HG03342 (cell line): Measurements from ENCODE around the gene CYP3A7.
"Not testable (repeated sequence)": the region's sequence is repeated elsewhere in the genome, so short reads cannot be mapped to it uniquely, and the experiment has no call there.

Experiments used
- ATAC-seq: cut with Tn5 transposase; IDR thresholded peaks from one replicate; pipeline ENCODE4 v1.9.1; 2021; ENCODE audit warnings: mild to moderate bottlenecking, moderate library complexity; ENCODE audit not compliant: unreplicated experiment

Gene CYP3A7

GRCh38 chr7:99674995-99675742, 59.8 kb downstream of the CYP3A7 start:
- ATAC-seq, result no peak

DNA sequence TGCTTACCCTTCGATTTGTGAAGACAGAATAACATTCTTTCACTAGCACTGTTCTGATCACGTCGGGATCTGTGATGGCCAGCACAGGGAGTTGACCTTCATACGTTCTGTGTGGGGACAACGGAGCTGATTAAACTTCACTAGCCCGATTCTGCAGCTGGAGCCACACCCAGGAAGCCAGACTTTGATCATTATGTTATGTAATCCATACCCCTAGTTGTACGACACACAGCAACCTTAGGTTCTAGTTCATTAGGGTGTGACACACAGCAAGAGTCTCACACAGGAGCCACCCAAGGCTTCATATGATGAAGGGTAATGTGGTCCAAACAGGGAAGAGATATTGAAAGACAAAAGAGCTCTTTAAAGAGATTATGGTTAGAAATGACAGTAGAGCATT, 62.4 kb downstream of the CYP3A7 start:
- ATAC-seq, result no peak

- ATAC-seq, result no peak
These were observed 65.2 kb downstream of the CYP3A7 start for GRCh38 chr7:99669782-99670181.

DNA sequence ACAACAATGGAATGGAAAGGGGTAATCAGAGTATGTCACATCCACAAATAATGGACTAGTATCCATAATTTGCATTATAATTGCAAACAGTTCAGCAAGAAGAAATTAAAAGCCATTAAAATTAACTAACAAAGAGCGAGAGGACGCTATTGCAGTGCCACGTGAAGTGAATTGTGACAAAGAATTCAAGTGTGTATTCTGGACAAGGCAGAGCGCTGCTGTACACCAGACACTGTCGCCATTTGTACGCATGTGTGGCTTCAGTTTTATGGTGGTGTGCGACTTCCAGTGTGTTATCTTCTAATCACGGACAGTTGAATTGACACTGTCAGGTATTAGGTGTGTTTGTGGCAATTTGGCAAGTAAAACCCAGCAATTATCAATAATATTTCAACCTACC, 66.5 kb downstream of the CYP3A7 start:
- ATAC-seq, result no peak

GRCh38 chr7:99667179-99667578, 67.8 kb downstream of the CYP3A7 start:
- ATAC-seq, result no peak

DNA sequence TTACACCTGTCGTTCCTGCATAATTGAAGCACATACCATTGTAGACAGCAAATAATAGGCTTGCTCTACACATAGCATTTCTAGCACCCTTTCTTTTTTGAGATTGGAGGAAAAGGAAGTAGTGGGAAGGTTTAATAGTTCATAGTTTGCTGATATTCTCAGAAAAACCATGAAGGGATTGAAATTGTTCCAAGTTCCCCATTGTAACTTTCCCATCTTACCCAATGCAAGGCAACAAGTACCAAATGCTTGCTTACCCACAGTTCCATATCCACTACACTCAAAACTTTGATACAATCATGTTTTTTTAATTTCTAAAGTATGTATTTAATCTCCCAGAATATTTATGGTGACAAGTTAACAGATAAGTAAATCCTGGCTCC, 69.0 kb downstream of the CYP3A7 start:
- ATAC-seq, result no peak

GRCh38 chr7:99665312-99666012, 69.5 kb downstream of the CYP3A7 start:
- ATAC-seq, result no peak

DNA sequence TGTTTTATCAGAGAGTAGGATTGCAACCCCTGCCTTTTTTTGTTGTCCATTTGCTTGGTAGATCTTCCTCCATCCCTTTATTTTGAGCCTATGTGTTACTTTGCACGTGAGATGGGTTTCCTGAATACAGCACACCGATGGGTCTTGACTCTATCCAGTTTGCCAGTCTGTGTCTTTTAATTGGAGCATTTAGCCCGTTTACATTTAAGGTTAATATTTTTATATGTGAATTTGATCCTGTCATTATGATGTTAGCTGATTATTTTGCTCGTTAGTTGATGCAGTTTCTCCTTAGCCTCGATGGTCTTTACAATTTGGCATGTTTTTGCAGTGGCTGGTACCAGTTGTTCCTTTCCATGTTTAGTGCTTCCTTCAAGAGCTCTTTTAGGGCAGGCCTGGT, 77.1 kb downstream of the CYP3A7 start:
- not testable (repeated sequence) for ATAC-seq
